Measurements from ENCODE around the gene KCNJ18. TPM values are rescaled to one million over a fixed set of nuclear protein-coding genes. Genes with fewer than 3 reads are reported as not detected.
"Not testable (repeated sequence)": the region's sequence is repeated elsewhere in the genome, so short reads cannot be mapped to it uniquely, and the experiment has no call there.

KCNJ18 gene
- total and polyA plus RNA-seq, 8 donors, result not detected

- peak in 1 of 6 donors; percentile 24 for DNase-seq
- H3K4me1 ChIP-seq; H3K4me3 ChIP-seq; FAIRE-seq; H3K36me3 ChIP-seq; H3K9me3 ChIP-seq; intact Hi-C loops (cut with DNase I); H3K27me3 ChIP-seq; H3K27ac ChIP-seq; ATAC-seq: not testable (repeated sequence)
- 45 to 50% methylated on average over 7 of the region's 7 CpGs for WGBS, 2 donors
Observed at GRCh38 chr17:21745385-21746054, 53.2 kb downstream of the KCNJ18 start.

GRCh38 chr17:21746415-21746814 lies 54.1 kb downstream of the KCNJ18 start:
- peak in 1 of 6 donors; percentile 16 for DNase-seq
- H3K4me1 ChIP-seq; H3K27ac ChIP-seq; H3K36me3 ChIP-seq; H3K9me3 ChIP-seq; H3K4me3 ChIP-seq; FAIRE-seq; ATAC-seq; intact Hi-C loops (cut with DNase I); H3K27me3 ChIP-seq: not testable (repeated sequence)
- 47 to 60% methylated on average over 3 of the region's 3 CpGs for WGBS, 2 donors

GRCh38 chr17:21747195-21747915 lies 55.0 kb downstream of the KCNJ18 start:
- WGBS, 2 donors, result 68 to 71% methylated on average over 8 of the region's 8 CpGs
- H3K4me1 ChIP-seq; H3K27me3 ChIP-seq; FAIRE-seq; intact Hi-C loops (cut with DNase I); ATAC-seq; H3K4me3 ChIP-seq; H3K27ac ChIP-seq; H3K36me3 ChIP-seq; H3K9me3 ChIP-seq: not testable (repeated sequence)
- peak in 1 of 6 donors; percentile 31 for DNase-seq

GRCh38 chr17:21748686-21749085 lies 56.4 kb downstream of the KCNJ18 start:
- ATAC-seq; H3K36me3 ChIP-seq; FAIRE-seq; intact Hi-C loops (cut with DNase I); H3K27me3 ChIP-seq; H3K4me3 ChIP-seq; H3K27ac ChIP-seq; H3K9me3 ChIP-seq; H3K4me1 ChIP-seq: not testable (repeated sequence)
- WGBS, 2 donors, result 41 to 54% methylated on average over 5 of the region's 5 CpGs
- DNase-seq, result peak in 1 of 6 donors; percentile 14

- intact Hi-C loops (cut with DNase I); H3K27me3 ChIP-seq; H3K36me3 ChIP-seq; ATAC-seq; H3K4me1 ChIP-seq; H3K4me3 ChIP-seq; H3K9me3 ChIP-seq; FAIRE-seq; H3K27ac ChIP-seq: not testable (repeated sequence)
- DNase-seq, result peak in 1 of 6 donors; percentile 56
- WGBS, 2 donors, result 67 to 73% methylated on average over 15 of the region's 15 CpGs
Observed at GRCh38 chr17:21749696-21750531, 57.6 kb downstream of the KCNJ18 start.

GRCh38 chr17:21751111-21751510 lies 58.8 kb downstream of the KCNJ18 start:
- H3K9me3 ChIP-seq; H3K4me1 ChIP-seq; H3K36me3 ChIP-seq; H3K27ac ChIP-seq; H3K27me3 ChIP-seq; FAIRE-seq; H3K4me3 ChIP-seq; ATAC-seq; intact Hi-C loops (cut with DNase I): not testable (repeated sequence)
- DNase-seq, result peak in 1 of 6 donors; percentile 3
- 31 to 38% methylated on average over 2 of the region's 2 CpGs for WGBS, 2 donors

All from pancreas (tissue), 10 donors.